ENCODE results near the gene C12orf60.

The C12orf60 gene

DNA sequence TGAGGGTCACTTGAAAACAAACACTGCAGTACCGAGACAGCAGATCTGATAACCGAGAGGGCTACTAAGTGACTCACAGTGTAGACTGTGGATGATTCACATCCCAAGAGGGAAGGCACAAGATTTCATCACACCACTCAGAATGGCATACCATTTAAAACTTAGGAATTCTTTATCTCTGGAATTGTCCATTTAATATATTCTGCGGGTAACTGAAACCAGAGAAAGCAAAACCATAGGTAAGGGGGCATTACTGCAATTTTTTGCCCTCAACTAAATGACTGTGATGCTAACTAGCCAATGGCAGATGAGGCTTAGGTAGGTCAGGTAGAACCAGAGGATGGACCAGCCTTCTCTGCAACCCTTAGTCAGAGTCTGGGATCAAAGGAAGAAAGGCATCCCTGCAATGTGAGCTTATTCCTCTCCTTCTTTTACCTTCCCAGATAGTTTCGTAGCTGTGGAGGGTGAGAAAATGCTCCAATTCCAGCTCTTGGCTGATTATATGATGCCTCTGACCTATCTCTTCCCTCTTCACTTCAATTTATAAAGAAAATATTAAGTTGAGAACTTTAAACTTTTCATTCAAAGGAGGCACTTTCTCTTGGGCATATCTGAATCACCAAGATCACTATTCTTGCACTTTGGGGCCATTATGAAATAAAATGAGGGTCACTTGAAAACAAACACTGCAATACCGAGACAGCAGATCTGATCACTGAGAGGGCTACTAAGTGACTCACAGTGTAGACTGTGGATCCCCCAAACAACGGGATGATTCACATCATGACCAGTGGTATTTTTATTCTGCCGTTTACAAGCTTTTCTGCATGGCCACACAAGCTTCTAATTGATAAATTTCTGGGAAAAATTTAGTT is 33.1 kb downstream of the C12orf60 start:
- Mint-ChIP-seq H3K27ac (no peak overlapping the region), H3K36me3 (ENCODE audit: low read depth) (no peaks in the 10 kb centered on the region), H3K27me3 (ENCODE audit: low read depth) (peaks cover 39% of the 10 kb centered on the region), H3K4me1 (ENCODE audit: low read depth) (no peaks in the 10 kb centered on the region), H3K4me3 (no peak overlapping the region), H3K9me3 (no peaks in the 10 kb centered on the region)

DNA sequence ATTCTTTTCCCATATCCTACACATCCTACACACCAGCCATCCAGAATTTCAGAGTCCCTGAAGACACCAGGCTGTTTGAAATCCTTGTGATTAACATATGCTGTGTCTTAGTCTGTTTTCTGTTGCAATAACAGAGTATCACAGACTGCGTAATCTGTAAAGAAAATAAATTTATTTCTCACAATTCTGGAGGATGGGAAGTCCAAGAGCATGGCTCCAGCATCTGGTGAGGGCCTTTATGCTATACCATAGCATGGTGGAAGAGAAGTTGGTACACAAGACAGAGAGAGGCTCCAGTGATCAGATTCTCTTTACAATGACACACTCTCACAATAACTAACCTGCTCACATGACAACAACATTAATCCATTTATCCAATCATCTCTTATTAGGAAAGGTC is 35.8 kb downstream of the C12orf60 start:
- H3K9me3 Mint-ChIP-seq: no peaks in the 10 kb centered on the region
- peaks cover 22% of the 10 kb centered on the region for H3K27me3 Mint-ChIP-seq (ENCODE audit: low read depth)
- no peak overlapping the region for H3K27ac Mint-ChIP-seq
- no peaks in the 10 kb centered on the region for H3K36me3 Mint-ChIP-seq (ENCODE audit: low read depth)
- H3K4me3 Mint-ChIP-seq: no peak overlapping the region
- H3K4me1 Mint-ChIP-seq (ENCODE audit: low read depth): no peaks in the 10 kb centered on the region

DNA sequence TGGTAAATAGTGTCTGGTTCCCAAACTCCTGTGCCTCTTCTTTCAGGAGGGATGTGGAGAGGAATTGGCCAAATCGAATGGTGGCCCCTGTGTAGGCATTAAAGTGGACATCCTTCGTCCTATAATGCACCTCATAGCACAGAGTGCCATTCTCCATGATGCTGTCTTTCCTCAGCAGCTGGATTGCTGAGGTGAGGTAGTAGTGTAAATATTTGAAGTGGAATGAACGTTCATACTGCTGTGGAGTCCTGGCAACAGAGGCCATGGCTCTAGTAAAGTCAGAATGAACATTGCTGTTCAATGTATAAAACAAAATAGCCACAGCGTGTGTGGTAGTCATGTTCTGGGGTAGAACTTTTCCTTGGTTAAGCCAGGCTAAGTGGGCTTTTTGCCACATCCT is 37.1 kb downstream of the C12orf60 start:
- H3K27ac Mint-ChIP-seq: no peak overlapping the region

DNA sequence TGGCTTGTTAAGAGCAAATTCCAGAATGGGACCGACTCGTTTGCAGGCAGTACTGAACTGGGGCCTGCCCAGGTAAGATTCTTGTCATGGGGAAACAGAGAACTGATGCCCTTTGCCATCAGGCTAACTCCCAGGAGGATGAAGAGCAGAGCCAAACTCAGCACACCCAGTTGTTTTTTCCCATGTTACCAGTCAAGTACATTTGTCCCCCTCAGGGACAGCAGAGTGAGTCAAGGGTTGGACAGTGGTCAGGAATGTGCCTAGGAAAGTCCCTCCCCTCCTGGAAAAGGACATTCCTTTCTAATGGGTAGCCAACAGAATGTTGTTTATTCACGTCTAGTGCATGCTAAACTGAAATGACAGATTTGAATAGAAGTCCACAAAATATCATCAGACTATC is 38.3 kb downstream of the C12orf60 start:
- Mint-ChIP-seq H3K4me3 (no peak overlapping the region), H3K27me3 (ENCODE audit: low read depth) (peaks cover 18% of the 10 kb centered on the region), H3K4me1 (ENCODE audit: low read depth) (peaks cover 2% of the 10 kb centered on the region), H3K36me3 (ENCODE audit: low read depth) (no peaks in the 10 kb centered on the region), H3K27ac (no peak overlapping the region), H3K9me3 (no peaks in the 10 kb centered on the region)

More for the DNA sequence above, 37.1 kb downstream of the C12orf60 start:
- Mint-ChIP-seq H3K4me3 (no peak overlapping the region), H3K27me3 (ENCODE audit: low read depth) (peaks cover 18% of the 10 kb centered on the region), H3K4me1 (ENCODE audit: low read depth) (peaks cover 2% of the 10 kb centered on the region), H3K9me3 (no peaks in the 10 kb centered on the region), H3K36me3 (ENCODE audit: low read depth) (no peaks in the 10 kb centered on the region)

DNA sequence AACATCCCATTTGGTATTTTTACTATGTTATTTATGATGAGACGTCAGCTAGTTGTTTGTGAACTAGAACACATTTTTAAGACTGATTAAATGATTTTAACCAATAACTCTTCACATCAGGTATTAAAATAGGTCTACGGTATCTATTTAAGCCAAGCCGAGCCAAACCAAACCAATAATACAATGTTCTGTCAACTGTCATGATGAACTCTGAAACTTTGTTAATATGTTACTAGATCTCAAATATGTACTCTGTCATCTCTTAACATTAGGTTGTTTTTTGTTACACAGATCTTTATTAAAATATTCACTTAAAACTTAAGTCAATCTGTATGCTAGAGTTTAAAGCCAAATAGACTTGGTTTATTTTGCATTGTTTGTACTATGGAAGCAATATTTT is 38.8 kb downstream of the C12orf60 start:
- H3K36me3 Mint-ChIP-seq (ENCODE audit: low read depth): no peaks in the 10 kb centered on the region
- no peak overlapping the region for H3K27ac Mint-ChIP-seq
- no peak overlapping the region for H3K4me3 Mint-ChIP-seq
- H3K27me3 Mint-ChIP-seq (ENCODE audit: low read depth): peaks cover 18% of the 10 kb centered on the region
- no peaks in the 10 kb centered on the region for H3K9me3 Mint-ChIP-seq
- peaks cover 2% of the 10 kb centered on the region for H3K4me1 Mint-ChIP-seq (ENCODE audit: low read depth)

DNA sequence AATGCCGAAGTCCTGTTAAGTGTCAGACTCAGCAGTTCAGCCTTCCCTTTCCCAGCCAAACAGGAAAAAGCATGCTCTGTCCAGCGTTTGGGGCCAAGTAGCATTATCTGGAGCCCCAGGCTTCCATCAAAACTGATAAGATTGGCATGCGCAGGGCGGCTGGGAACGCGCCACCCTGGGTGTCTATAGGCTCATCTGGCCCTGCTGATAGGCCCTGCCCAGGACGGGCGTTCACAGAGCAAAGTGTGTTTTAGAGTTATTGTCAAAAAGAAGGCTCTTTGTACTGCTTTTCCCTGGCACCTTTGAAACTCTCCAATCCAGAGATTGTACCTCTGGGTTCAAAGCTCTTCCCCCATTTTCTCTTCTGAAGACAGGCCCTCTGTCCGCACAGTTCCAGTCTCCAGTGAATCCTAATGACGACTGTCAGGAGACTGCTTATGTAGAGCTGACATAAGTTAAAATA is 40.0 kb downstream of the C12orf60 start, which contains the start of gene ART4:
Gene ART4, minus strand, starts transcription at position 102 of the 463 bp plus-strand sequence. CDS start 413 bp downstream, outside the sequence.
- Mint-ChIP-seq H3K4me1 (ENCODE audit: low read depth) (peaks cover 2% of the 10 kb centered on the region), H3K4me3 (no peak within 1 kb of the TSS), H3K27me3 (ENCODE audit: low read depth) (peaks cover 18% of the 10 kb centered on the region), H3K9me3 (no peaks in the 10 kb centered on the region), H3K27ac (no peak within 1 kb of the TSS), H3K36me3 (ENCODE audit: low read depth) (no peaks in the 10 kb centered on the region)

DNA sequence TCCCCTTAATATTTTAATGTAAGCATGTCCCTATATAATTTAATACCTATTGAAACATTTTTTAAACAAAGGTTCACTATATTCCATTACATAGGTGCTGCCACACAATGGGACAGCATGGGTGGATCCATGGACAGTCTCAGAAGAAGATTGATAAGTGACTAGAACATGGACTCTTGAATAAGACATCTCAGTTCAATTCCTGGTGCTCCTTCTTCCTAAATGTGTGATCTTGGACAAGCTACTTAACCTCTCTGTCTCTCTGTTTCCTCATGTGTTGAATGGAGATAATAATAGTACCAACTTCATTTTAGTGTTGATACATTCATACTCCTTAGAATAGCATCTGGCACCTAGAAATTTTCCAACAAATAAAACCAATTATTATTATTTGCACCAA is 40.9 kb downstream of the C12orf60 start:
- Mint-ChIP-seq H3K27ac (no peak overlapping the region), H3K9me3 (no peaks in the 10 kb centered on the region), H3K4me1 (ENCODE audit: low read depth) (peaks cover 2% of the 10 kb centered on the region), H3K4me3 (no peak overlapping the region), H3K36me3 (ENCODE audit: low read depth) (no peaks in the 10 kb centered on the region), H3K27me3 (ENCODE audit: low read depth) (peaks cover 15% of the 10 kb centered on the region)

DNA sequence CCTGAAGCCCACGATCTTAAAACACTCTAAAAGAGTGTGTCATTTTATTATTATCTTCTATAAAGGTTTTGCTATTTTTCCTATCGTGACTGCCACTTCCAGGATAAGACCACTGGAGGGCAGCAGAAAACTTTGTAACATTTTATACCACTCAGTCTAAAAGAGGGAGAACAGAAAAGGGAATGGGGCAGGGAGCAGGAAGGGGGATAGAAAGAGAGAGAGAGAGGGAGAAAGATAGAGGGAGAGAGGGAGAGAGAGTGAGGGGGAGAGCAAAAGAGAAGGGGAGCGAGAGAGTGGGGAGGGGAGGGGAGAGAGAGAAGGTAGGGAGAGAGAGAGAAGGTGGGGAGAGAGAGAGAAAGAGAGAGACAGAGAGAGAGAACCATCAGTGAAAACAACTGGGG is 41.9 kb downstream of the C12orf60 start:
- Mint-ChIP-seq H3K4me3 (no peak overlapping the region), H3K27ac (no peak overlapping the region), H3K36me3 (ENCODE audit: low read depth) (no peaks in the 10 kb centered on the region), H3K4me1 (ENCODE audit: low read depth) (peaks cover 2% of the 10 kb centered on the region), H3K27me3 (ENCODE audit: low read depth) (peaks cover 5% of the 10 kb centered on the region), H3K9me3 (no peaks in the 10 kb centered on the region)

DNA sequence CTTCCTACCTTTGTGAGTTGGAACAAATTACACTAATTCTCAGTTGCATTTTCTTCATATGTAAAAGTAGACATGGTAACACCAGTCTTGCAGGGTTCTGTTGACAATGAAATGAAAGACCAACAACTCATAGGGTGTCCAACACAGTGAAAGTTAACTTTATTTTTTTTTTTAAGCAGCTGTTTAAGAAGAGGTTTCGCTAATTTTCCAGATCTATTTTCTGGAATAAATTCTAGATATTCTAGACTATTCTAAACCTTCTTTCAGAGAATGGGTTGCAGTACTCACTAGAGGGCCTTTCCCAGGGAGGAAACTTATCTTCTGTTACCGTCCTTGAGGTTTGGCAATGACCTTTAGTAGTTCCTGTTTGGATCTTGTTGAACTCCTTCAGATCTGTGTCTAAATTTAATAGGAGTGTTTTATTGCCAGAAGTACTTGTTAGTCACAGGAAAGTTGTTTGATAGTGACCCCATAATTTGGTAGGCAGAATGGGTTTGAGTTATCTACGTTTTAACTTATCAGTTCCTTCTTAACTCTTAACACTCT is 42.6 kb downstream of the C12orf60 start:
- H3K36me3 Mint-ChIP-seq (ENCODE audit: low read depth): no peaks in the 10 kb centered on the region
- H3K9me3 Mint-ChIP-seq: no peaks in the 10 kb centered on the region
- H3K27me3 Mint-ChIP-seq (ENCODE audit: low read depth): peaks cover 2% of the 10 kb centered on the region
- peaks cover 2% of the 10 kb centered on the region for H3K4me1 Mint-ChIP-seq (ENCODE audit: low read depth)
- H3K4me3 Mint-ChIP-seq: no peak overlapping the region
- no peak overlapping the region for H3K27ac Mint-ChIP-seq

DNA sequence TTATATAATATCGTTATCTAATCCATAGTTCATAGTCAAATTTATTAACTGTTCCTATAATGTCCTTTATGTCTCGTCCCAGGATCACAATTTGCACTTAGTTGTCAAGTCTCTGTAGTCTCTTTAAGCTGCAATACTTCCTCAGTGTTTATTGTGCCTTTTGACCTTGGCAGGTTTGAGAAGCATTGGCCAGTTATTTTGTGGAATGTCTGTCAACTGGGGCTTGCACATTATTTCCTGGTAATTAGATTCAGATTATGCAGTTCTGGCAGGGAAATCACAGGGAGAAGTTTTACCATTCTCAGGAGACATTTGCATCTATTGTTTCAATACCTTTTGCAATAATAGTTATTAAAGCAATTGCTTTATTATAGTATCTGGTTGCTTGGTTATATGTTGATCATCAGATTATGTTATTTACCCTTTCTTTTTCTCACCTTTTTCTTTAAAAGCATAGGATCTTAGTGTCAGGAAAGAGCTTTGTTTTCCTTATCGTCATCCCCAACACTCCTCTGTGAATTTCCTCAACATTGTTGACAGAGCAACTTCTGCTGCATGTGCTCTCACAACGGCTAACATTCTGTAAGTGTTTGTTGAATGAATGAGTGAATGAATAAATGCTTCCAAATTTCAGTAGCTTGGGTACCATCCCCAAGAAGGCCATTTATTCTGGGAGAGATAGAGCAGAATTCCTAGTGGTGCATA is 43.6 kb downstream of the C12orf60 start:
- H3K4me1 Mint-ChIP-seq (ENCODE audit: low read depth): peaks cover 2% of the 10 kb centered on the region
- H3K27me3 Mint-ChIP-seq (ENCODE audit: low read depth): no peaks in the 10 kb centered on the region
- H3K27ac Mint-ChIP-seq: no peak overlapping the region
- no peaks in the 10 kb centered on the region for H3K9me3 Mint-ChIP-seq
- H3K4me3 Mint-ChIP-seq: no peak overlapping the region
- no peaks in the 10 kb centered on the region for H3K36me3 Mint-ChIP-seq (ENCODE audit: low read depth)

DNA sequence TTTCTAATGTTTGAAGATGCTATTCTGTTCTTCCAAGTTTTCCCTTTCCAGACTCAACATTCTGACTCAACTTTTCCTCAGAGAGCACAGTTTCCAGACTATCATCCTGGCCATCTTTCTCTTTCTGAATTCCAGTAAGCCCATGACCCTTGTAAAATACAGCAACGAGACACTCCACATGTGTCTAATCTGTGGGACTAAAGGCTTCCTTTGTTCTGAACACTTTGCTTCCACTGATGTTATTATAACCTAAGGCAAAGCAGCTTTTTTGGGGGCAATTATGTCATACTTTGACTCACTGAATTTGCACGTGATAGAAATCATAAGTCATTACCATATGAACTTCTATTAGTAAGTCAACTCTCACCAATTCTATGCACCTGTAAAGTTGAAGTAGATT is 46.2 kb downstream of the C12orf60 start:
- Mint-ChIP-seq H3K36me3 (ENCODE audit: low read depth) (no peaks in the 10 kb centered on the region), H3K27ac (no peak overlapping the region), H3K9me3 (no peaks in the 10 kb centered on the region), H3K4me3 (no peak overlapping the region), H3K4me1 (ENCODE audit: low read depth) (peaks cover 2% of the 10 kb centered on the region), H3K27me3 (ENCODE audit: low read depth) (no peaks in the 10 kb centered on the region)

DNA sequence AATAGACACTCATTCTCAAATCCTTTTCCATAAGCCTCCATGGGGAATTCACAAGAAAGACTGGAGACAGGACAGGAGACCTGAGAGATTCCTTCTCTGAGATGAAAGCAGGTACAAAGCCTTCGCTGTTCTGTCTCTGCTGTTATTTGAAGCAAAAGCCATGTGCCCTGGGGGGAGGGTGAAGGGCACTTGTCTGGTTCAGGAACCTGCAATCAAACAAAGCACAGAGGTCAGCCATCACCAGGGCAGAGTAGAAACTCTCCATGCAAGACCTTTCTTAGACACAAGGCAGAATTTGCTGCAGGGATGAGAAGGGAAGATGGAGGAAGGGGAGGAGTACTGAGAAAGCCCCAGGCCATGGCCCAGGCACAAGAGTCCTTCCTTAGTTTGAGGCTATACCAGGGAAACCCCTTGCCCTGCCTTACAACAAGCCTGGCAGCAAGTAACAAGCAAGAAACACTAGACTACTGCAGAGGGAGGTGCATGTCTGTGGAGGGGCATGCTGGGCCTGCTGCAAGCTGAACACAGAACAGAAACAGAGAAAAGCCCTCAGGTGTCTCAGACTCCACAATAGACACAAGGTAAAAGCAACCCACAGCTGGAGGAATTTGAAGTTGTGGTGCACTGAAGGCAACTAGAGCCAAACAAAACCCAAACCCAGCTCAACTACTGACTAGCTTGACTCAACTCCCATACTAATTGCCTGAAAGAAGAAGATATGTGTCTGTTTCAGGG is 47.6 kb downstream of the C12orf60 start:
- no peaks in the 10 kb centered on the region for H3K27me3 Mint-ChIP-seq (ENCODE audit: low read depth)
- H3K4me3 Mint-ChIP-seq: no peak overlapping the region
- H3K27ac Mint-ChIP-seq: no peak overlapping the region
- no peaks in the 10 kb centered on the region for H3K4me1 Mint-ChIP-seq (ENCODE audit: low read depth)
- H3K36me3 Mint-ChIP-seq (ENCODE audit: low read depth): no peaks in the 10 kb centered on the region
- no peaks in the 10 kb centered on the region for H3K9me3 Mint-ChIP-seq

DNA sequence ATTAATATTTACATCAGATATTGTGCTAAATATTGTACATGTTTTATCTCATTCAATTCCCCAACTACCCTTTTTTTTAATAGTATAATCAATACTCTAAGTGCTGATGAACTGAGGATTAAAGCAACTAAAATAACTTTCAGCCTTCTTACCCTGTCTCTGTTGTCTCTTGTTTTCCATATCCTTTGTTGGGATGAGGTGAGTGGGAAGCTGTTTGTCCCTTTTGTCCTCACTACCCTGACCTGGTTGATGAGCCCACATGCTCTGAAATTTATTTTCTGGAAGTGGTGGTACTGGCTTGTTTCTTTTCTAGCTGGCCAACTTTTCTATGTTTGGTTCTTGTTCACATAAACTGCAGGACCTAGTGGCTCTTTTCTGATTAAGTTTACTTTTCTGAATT is 49.4 kb downstream of the C12orf60 start:
- H3K27ac Mint-ChIP-seq: no peak overlapping the region

DNA sequence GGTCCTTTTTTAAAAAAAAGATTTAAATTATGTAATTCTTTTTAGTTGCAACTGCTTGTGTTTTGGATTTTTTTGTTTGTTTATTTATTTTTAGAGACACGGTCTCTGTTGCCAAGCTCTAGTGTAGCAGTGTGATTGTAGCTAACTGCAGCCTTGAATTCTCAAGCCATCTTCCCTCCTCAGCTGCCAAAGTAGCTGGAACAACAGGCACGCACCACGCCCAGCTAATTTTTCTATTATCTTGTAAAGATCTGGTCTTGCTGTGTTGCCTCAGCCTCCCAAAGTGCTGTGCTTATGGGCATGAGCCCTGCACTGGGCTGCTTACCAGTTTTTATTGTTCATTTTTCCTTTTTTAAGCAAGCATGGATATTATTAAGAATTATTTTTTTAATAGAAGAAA is 50.5 kb downstream of the C12orf60 start:
- no peaks in the 10 kb centered on the region for H3K27me3 Mint-ChIP-seq (ENCODE audit: low read depth)
- no peaks in the 10 kb centered on the region for H3K4me1 Mint-ChIP-seq (ENCODE audit: low read depth)
- H3K9me3 Mint-ChIP-seq: peaks cover 12% of the 10 kb centered on the region
- H3K27ac Mint-ChIP-seq: no peak overlapping the region
- H3K4me3 Mint-ChIP-seq: no peak overlapping the region
- H3K36me3 Mint-ChIP-seq (ENCODE audit: low read depth): no peaks in the 10 kb centered on the region

More for the DNA sequence above, 49.4 kb downstream of the C12orf60 start:
- Mint-ChIP-seq H3K27me3 (ENCODE audit: low read depth) (no peaks in the 10 kb centered on the region), H3K36me3 (ENCODE audit: low read depth) (no peaks in the 10 kb centered on the region), H3K9me3 (peaks cover 10% of the 10 kb centered on the region), H3K4me3 (no peak overlapping the region), H3K4me1 (ENCODE audit: low read depth) (no peaks in the 10 kb centered on the region)
